ENCODE data around the gene FGD4.

GRCh38 chr12:32671930-32672780 lies 272.8 kb downstream of the FGD4 start:
- TF ChIP-seq HDGF (IDR thresholded peaks at IDR 0.05; ENCODE audit: borderline replicate concordance) (no peak), BHLHE40 (IDR thresholded peaks at IDR 0.05; ENCODE audit: borderline replicate concordance) (no peak), LEF1 (IDR thresholded peaks at IDR 0.05; ENCODE audit: borderline replicate concordance) (no peak), FOXA1 (IDR thresholded peaks at IDR 0.05) (no peak)

All from HEK293T (cell line).